GM12873 (cell line): ENCODE data around the gene TEAD1.

Experiments
- CTCF ChIP-seq: IDR thresholded peaks from 2 replicates; pipeline ENCODE4 v1.5.1; 2012; ENCODE audit warnings: low read depth, mild to moderate bottlenecking, moderate library complexity, low read length, control low read depth; ENCODE audit not compliant: insufficient read depth; ENCODE audit errors: missing control alignments

Gene TEAD1

DNA sequence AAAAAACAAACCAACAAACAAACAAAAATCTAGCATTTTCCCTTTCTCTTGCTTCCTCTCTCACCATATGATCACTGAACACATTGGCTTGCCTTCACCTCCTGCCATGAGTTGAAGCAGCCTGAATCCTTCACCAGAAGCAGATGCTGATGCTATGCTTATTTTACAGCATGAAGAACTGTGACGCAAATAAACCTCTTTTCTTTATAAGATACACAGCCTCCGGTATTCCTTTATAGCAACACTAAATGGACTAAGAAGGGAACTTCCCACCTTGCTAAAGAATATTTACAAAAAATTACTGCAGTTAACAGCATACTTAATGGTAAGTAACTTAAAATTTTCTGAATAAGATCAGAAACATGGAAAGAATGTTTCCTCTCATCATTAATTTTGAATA is 27.7 kb upstream of the TEAD1 start:
- TF ChIP-seq CTCF: no peak

GRCh38 chr11:12653729-12654128 is 20.5 kb upstream of the TEAD1 start:
- no peak for TF ChIP-seq CTCF

DNA sequence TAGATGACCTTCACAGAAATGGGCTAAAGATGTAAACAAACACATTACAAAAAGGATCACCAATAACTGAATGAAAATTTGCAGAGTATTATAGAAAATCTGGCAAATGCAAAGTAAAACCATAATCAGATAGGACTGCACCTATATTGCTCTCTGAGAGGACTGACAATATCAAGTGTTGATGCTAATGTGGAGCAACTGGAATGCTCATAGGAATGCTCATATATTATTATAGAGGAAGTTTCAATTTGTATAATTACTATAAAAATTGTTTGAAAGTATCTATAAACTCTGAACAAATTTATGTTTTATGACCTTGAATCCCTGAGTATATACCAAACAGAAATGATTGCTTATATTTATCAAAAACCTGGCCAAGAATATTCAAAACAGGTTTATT is 18.4 kb upstream of the TEAD1 start:
- TF ChIP-seq CTCF: no peak

- no peak for TF ChIP-seq CTCF
Observed at GRCh38 chr11:12657336-12657735, 16.9 kb upstream of the TEAD1 start.

GRCh38 chr11:12657981-12658380 is 16.2 kb upstream of the TEAD1 start:
- TF ChIP-seq CTCF: no peak

DNA sequence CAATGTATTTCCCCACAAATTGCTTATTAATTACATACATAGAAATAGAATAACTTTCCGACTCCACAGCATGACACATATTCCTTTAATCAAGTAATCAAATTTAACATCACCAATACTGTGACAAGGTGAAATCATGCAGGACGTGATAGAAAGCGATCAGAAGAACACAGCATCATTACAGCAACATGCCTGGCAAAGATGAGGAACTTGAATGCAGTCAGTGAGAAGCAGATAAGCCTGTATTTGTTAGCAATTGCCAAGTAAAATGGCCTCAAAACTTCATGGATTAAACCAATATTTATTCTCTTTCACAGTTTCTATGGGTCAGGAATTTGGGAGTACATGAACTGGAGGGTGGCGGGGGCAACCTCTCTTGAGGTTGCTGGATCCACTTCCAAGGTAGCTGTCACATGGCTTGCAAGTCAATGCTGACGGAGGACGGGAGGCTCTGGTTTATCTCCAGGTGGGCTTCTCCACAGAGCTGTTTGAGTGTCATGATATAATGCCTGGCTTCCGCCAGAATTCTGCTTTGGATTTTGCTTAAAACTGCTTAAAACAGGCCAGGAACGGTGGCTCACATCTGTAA is 12.0 kb upstream of the TEAD1 start:
- no peak for TF ChIP-seq CTCF

DNA sequence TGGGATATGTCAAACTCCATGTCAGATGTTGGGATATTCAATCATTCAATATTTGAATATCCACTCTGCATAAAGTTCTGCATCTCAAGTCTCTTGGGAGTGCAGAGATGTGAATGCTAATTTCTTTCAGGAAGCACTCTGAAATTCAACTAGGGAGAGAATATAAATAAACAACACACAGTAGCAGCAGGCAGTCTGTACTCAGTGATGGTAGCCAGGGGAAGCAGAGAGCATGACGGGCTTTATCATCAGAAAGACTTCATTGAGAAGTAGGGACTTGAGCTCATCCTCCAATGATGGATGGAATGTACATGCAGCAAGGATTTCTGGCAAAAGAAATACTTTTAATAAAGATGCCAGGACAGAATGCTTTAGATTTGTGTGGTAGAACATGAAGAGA is 9.8 kb upstream of the TEAD1 start:
- no peak for TF ChIP-seq CTCF
